Measurements from ENCODE around the gene CSHL1.

GRCh38 chr17:63926164-63926563 is 15.1 kb upstream of the CSHL1 start:
- TF ChIP-seq POLR2A (IDR thresholded peaks at IDR 0.05; ENCODE audit: low read length), result no peak
- TF ChIP-seq GATA1 (IDR thresholded peaks at IDR 0.05; ENCODE audit: low read depth, low read length), result no peak

Data from erythroblast (primary cell).